A673 (cell line): Measurements from ENCODE around the gene NCKAP5. TPM values are rescaled to one million over a fixed set of nuclear protein-coding genes. Genes with fewer than 3 reads are reported as not detected.

Experiments
- BruUV-seq: library from RNA; stranded (reverse); fragments of 400-500 nt; replicated peaks from 2 replicates; lab custom pipeline; 2021; lab: Mats Ljungman, UMichigan
- CTCF ChIA-PET: fragments of 300-600 bp; sonication (Branson Sonifier 250); formaldehyde crosslinking; loops from one replicate; lab custom pipeline; 2022; ENCODE audit warnings: antibody characterized with exemption; lab: Charles Lee
- POLR2A ChIA-PET: fragments of 300-600 bp; sonication (Branson Sonifier 250); formaldehyde crosslinking; loops from one replicate; lab custom pipeline; 2022; ENCODE audit warnings: antibody characterized with exemption; ENCODE audit not compliant: low non-redundant PET; lab: Charles Lee
- DNase-seq: peaks from one replicate; pipeline ENCODE4 v3.0.0-alpha.2; 2015; ENCODE audit warnings: low spot score
- H3K27ac ChIP-seq: fragments of 200-600 bp; sonication (generic); 2 replicates; pipeline ENCODE4 v1.5.1; 2016; ENCODE audit warnings: mixed run types, low read depth, mild to moderate bottlenecking, mixed read lengths, antibody characterized with exemption, low read length; ENCODE audit not compliant: poor library complexity, severe bottlenecking
- H3K27me3 ChIP-seq: fragments of 200-600 bp; sonication (generic); replicated peaks from 2 replicates; pipeline ENCODE4 v1.6.1; 2017; ENCODE audit warnings: mixed run types, low read depth, mild to moderate bottlenecking, mixed read lengths, antibody characterized with exemption, low read length; ENCODE audit not compliant: insufficient read depth, poor library complexity
- H3K36me3 ChIP-seq: fragments of 200-600 bp; sonication (generic); 2 replicates; pipeline ENCODE4 v1.6.1; 2016; ENCODE audit warnings: mixed run types, mild to moderate bottlenecking, mixed read lengths, antibody characterized with exemption, low read length; ENCODE audit not compliant: insufficient read depth, poor library complexity, severe bottlenecking
- H3K4me1 ChIP-seq: fragments of 200-600 bp; sonication (generic); 2 replicates; pipeline ENCODE4 v1.6.1; 2017; ENCODE audit warnings: mixed run types, mild to moderate bottlenecking, mixed read lengths, antibody characterized with exemption, low read length; ENCODE audit not compliant: insufficient read depth, poor library complexity, severe bottlenecking
- H3K4me3 ChIP-seq: fragments of 200-600 bp; sonication (generic); 2 replicates; pipeline ENCODE4 v1.5.1; 2016; ENCODE audit warnings: low read depth, mixed run types, mild to moderate bottlenecking, mixed read lengths, low read length; ENCODE audit not compliant: poor library complexity, severe bottlenecking
- H3K9me3 ChIP-seq: fragments of 200-600 bp; sonication (generic); 2 replicates; pipeline ENCODE4 v1.6.1; 2016; ENCODE audit warnings: mixed run types, low read depth, mild to moderate bottlenecking, mixed read lengths, antibody characterized with exemption, low read length; ENCODE audit not compliant: poor library complexity, severe bottlenecking
- EZH2 ChIP-seq: fragments of 200-600 bp; sonication (generic); IDR thresholded peaks from 2 replicates; pipeline ENCODE4 v1.6.1; 2017; ENCODE audit warnings: borderline replicate concordance, low read depth, mild to moderate bottlenecking, mixed read lengths, antibody characterized with exemption, low read length; ENCODE audit not compliant: poor library complexity, severe bottlenecking
- intact Hi-C: fragments of 100-400 bp; cut with micrococcal nuclease; formaldehyde crosslinking; loops from one replicate; pipeline ENCODE4 v1.10.0; 2022; ENCODE audit not compliant: unreplicated experiment
- total RNA-seq: library from RNA; stranded (reverse); gene quantifications from 2 replicates; pipeline ENCODE4 v1.2.3, GENCODE V29; 2021
- TF ChIP-seq, protein P1 (sequence below): fragments of 300-800, 200-600 bp; sonication (generic); conservative IDR thresholded peaks from 2 replicates; pipeline ENCODE4 v1.5.1; 2017; ENCODE audit warnings: low read depth, mild to moderate bottlenecking, antibody characterized with exemption, low read length, moderate library complexity, mixed read lengths

Gene NCKAP5
- total RNA-seq, 1 experiment from 2014 or later: 26.6 TPM

- POLR2A ChIA-PET: interaction anchor here (0.6 kb wide), 1 partner anchor 1829 kb away, joined by 3 read pairs; the partner anchor contains the start of gene ARHGEF4
- intact Hi-C loops: loop anchor here (5.0 to 10.0 kb wide), 3 partner anchors 118 to 507 kb away; no protein-coding TSS in a partner anchor
- CTCF ChIA-PET: no interaction called here
These were observed 902.7 kb downstream of the NCKAP5 start for GRCh38 chr2:132665401-132666140.

GRCh38 chr2:132664096-132664495, 904.2 kb downstream of the NCKAP5 start:
- H3K27me3 ChIP-seq: no peaks in the 10 kb centered on the region
- POLR2A ChIA-PET: interaction anchor here (0.5 kb wide), 1 partner anchor 31 kb away, joined by 3 read pairs; no protein-coding TSS in a partner anchor
- H3K36me3 ChIP-seq: no peaks in the 10 kb centered on the region
- no peak for DNase-seq
- no peak overlapping the region for H3K4me3 ChIP-seq
- intact Hi-C loops: loop anchor here (10.0 kb wide), 1 partner anchor 319 kb away; no protein-coding TSS in a partner anchor
- H3K4me1 ChIP-seq: peaks cover 14% of the 10 kb centered on the region
- CTCF ChIA-PET: no interaction called here
- BruUV-seq: no TSS peak
- H3K27ac ChIP-seq: no peak overlapping the region
- TF ChIP-seq EZH2: no peak
- TF ChIP-seq, protein P1, sequence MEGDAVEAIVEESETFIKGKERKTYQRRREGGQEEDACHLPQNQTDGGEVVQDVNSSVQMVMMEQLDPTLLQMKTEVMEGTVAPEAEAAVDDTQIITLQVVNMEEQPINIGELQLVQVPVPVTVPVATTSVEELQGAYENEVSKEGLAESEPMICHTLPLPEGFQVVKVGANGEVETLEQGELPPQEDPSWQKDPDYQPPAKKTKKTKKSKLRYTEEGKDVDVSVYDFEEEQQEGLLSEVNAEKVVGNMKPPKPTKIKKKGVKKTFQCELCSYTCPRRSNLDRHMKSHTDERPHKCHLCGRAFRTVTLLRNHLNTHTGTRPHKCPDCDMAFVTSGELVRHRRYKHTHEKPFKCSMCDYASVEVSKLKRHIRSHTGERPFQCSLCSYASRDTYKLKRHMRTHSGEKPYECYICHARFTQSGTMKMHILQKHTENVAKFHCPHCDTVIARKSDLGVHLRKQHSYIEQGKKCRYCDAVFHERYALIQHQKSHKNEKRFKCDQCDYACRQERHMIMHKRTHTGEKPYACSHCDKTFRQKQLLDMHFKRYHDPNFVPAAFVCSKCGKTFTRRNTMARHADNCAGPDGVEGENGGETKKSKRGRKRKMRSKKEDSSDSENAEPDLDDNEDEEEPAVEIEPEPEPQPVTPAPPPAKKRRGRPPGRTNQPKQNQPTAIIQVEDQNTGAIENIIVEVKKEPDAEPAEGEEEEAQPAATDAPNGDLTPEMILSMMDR: no peak
- H3K9me3 ChIP-seq: no peaks in the 10 kb centered on the region

More at GRCh38 chr2:132665401-132666140, 902.7 kb downstream of the NCKAP5 start:
- Histone ChIP-seq H3K9me3 (no peaks in the 10 kb centered on the region), H3K27me3 (no peaks in the 10 kb centered on the region), H3K4me1 (peaks cover 17% of the 10 kb centered on the region), H3K4me3 (no peak overlapping the region), H3K27ac (no peak overlapping the region), H3K36me3 (no peaks in the 10 kb centered on the region)
- DNase-seq: no peak
- BruUV-seq: no TSS peak
- TF ChIP-seq EZH2: no peak
- TF ChIP-seq, protein P1: no peak

DNA sequence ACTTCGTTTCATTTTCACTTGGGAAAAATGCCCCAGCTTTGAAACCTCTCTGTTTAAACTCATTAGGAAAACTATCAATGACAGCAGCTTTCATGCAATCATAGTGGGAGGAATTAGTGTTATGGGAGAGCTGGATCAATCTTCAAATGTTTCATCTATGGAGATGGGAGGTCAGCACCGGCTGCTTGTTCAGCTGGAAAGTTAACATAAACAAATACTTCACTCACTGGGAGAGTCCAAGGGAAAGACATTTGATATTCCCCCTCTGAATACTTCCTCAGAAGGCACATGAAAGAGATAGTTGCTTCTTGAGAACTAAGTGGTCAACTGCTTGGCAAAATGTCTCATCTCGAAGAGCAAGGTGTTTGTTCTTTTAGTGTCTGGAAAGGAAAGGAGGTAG, 905.5 kb downstream of the NCKAP5 start:
- POLR2A ChIA-PET: no interaction called here
- no TSS peak for BruUV-seq
- TF ChIP-seq, protein P1: no peak
- TF ChIP-seq EZH2: no peak
- Histone ChIP-seq H3K27me3 (no peaks in the 10 kb centered on the region), H3K27ac (no peak overlapping the region), H3K4me3 (no peak overlapping the region), H3K4me1 (peaks cover 2% of the 10 kb centered on the region), H3K36me3 (no peaks in the 10 kb centered on the region), H3K9me3 (no peaks in the 10 kb centered on the region)
- CTCF ChIA-PET: no interaction called here
- DNase-seq: no peak
- intact Hi-C loops: loop anchor here (10.0 kb wide), 1 partner anchor 318 kb away; no protein-coding TSS in a partner anchor
